OCI-LY3 (cell line): ENCODE data around the gene BBX.

Experiments used
- EZH2phosphoT487 ChIP-seq: fragments of 200-600 bp; shearing (Covaris generic); IDR thresholded peaks from 2 replicates; pipeline ENCODE4 v1.6.1; 2018; ENCODE audit warnings: antibody characterized with exemption, mixed run types, low read depth
- TF ChIP-seq, protein P1 (sequence below): fragments of 200-600, 300-600 bp; sonication (generic); IDR thresholded peaks from 2 replicates; pipeline ENCODE4 v1.5.1; 2014; ENCODE audit warnings: antibody characterized with exemption, low read length, low read depth

DNA sequence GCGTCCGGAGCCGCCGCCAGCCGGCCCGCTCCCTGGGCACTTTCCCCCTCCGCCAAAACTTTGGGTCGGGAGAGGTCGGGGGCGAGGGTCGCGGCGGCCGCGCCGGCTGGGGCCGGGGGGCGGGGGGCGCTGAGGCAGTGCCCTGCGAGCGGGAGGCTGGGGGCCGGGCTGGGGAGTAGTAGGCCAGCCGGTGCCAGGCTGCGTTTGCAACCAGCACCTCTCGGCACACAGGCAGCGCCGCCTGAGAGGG is 452 bp downstream of the BBX start:
- TF ChIP-seq, protein P1, sequence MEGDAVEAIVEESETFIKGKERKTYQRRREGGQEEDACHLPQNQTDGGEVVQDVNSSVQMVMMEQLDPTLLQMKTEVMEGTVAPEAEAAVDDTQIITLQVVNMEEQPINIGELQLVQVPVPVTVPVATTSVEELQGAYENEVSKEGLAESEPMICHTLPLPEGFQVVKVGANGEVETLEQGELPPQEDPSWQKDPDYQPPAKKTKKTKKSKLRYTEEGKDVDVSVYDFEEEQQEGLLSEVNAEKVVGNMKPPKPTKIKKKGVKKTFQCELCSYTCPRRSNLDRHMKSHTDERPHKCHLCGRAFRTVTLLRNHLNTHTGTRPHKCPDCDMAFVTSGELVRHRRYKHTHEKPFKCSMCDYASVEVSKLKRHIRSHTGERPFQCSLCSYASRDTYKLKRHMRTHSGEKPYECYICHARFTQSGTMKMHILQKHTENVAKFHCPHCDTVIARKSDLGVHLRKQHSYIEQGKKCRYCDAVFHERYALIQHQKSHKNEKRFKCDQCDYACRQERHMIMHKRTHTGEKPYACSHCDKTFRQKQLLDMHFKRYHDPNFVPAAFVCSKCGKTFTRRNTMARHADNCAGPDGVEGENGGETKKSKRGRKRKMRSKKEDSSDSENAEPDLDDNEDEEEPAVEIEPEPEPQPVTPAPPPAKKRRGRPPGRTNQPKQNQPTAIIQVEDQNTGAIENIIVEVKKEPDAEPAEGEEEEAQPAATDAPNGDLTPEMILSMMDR = no peak
- no peak for TF ChIP-seq EZH2phosphoT487
